GM18907 (cell line): ENCODE data around the gene C2orf66.

Experiments used
- ATAC-seq: cut with Tn5 transposase; IDR thresholded peaks from one replicate; pipeline ENCODE4 v1.9.1; 2021; ENCODE audit warnings: mild to moderate bottlenecking, moderate library complexity; ENCODE audit not compliant: unreplicated experiment

Gene C2orf66

DNA sequence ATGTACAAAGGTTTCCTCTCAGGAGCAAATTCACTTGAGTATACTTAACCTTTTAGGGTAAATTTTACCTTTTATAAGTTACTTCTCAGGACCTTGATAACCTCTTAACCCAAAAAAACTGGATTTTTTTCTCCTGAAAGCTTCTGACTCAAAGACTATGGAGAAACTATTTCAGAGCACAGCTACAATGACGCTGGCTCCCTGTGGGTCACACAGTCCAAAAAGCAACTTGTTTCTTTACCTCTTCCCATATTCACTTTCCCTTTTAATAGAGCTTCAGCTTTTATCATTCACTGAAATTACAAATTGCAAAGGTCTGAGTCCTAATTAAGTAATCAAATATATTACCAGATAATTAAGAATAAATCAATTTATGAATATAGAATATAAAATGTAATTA, 42.1 kb downstream of the C2orf66 start:
- no peak for ATAC-seq

DNA sequence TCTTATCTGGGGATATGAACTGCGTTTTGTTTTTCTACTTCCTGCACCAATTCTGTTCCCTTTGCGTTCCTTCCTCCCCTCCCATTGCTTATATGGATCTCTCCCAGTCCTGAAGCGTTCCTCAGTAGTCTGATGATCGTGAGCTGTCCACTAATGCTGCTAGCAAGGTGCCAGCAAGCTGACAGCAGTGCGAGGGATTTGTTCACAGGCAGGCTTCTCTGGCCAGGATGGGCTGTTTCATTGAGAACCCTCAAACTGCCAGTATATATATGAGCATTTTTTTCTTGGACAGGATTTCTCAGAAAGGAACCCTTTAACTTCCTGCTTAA, 49.8 kb downstream of the C2orf66 start:
- no peak for ATAC-seq

DNA sequence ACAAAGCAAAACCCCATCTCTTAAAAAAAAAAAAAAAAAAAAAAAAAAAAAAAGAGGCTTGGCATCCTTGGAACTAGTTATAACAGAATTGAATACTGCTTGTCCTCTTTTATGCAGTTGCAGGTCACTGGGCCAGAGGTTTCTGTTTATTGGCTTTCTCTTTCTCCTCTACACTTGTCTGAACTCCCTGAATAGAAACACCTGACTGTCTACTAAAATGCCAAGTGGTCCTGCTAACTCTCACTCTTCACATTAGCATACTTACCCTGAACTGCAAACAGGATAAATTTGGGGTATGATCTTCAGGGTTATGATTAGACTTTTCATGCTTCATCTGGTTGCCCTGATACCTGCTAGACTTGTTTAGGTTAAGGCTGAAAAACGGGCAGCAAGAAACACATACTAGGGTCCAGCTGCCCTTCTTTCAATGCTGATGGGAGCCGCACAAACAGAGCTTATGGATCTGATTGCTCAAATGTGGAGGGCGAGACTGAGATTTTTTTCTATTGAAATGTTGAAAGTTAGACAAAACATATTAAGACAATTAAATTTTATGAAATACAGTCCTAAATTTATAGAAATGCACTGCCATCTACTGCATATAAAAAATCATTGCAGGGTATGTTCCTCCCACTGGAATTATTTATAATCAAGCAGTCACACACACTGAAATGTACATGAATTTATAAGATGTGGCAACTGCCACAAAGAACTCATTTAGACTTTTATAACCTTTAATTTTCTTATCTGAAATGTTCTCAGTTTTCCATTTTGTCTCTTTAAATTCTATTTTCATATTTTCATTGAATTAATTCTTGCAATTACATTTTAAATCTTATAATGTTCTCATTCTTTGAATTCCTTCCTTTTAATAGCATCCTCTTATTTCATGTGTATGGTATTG, 50.4 kb downstream of the C2orf66 start:
- no peak for ATAC-seq
